Right lobe of liver (tissue), 4 donors: ENCODE measurements around the gene HSD17B12.

Experiments
- CTCF ChIP-seq, 4 donors: fragments of 200-600 bp in 3 of 4; fragments of 450-650 bp in 1 of 4; IDR thresholded peaks; one replicate each; pipeline versions ENCODE4 v1.5.1 to v1.8.0; 2016 to 2022; ENCODE audit warnings: antibody characterized with exemption in 4 of 4, mild to moderate bottlenecking in 2 of 4
- POLR2A ChIP-seq: fragments of 450-650 bp; IDR thresholded peaks from one replicate; pipeline ENCODE4 v1.6.1; 2017; ENCODE audit warnings: antibody characterized with exemption, mild to moderate bottlenecking
- donor health status: DM: no; HTN: no; CAD: no.
- donor health status: DM: no; HTN: no; CAD: no.
- donor health status: DM: no; HTN: yes; CAD: no.

DNA sequence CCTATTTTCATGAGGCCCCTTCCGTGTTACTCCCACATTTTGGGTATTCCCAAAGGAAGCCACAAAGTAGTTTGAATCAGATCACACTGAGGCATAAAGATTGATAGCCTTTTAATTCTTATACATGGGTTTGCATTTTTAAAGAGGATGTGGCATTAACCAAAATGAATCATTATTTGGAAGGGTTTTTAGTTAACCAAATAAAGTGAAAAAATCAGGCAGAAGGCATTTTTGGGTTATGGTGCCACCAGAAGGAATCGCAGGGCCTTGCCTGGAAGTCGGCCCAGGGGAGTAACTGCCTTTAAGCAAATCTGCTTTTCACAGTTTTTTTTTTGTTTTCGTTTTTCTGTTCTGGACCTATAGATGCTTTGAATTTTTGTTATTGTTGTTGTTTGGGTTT, 55.4 kb downstream of the HSD17B12 start:
- TF ChIP-seq CTCF (IDR thresholded peaks at IDR 0.05) (no peak), POLR2A (no peak)
